Body of pancreas (tissue), 4 donors: ENCODE results near the gene TIMM22. TPM values are rescaled to one million over a fixed set of nuclear protein-coding genes. Genes with fewer than 3 reads are reported as not detected.
A peak's percentile ranks its signal among the peaks of the same experiment; 100 is the strongest.

Source experiments
- ATAC-seq: fragments of 150-250 bp; one replicate; pipeline ENCODE4 v1.9.1; 2016
- DNase-seq, 4 donors: peaks; one replicate each; pipeline ENCODE4 v3.0.0-alpha.2; 2019
- H3K27ac ChIP-seq, 4 donors: fragments of 200-600 bp; sonication (generic); 1 replicate in 3 of 4; 2 replicates in 1 of 4; pipeline versions ENCODE4 v1.5.1 to v1.6.1; 2016 to 2019; ENCODE audit warnings: mild to moderate bottlenecking in 1 of 4, mixed read lengths in 1 of 4, moderate library complexity in 1 of 4
- H3K27me3 ChIP-seq, 2 donors: fragments of 200-600 bp; sonication (generic); one replicate each; pipeline ENCODE4 v1.6.0; 2016; ENCODE audit warnings: mild to moderate bottlenecking in 1 of 2
- H3K36me3 ChIP-seq, 2 donors: fragments of 200-600 bp; sonication (generic); replicated peaks in 1 of 2; 2 replicates each; pipeline ENCODE4 v1.5.1; 2016; ENCODE audit warnings: low read depth in 2 of 2; ENCODE audit not compliant: insufficient read depth in 1 of 2
- H3K4me1 ChIP-seq: fragments of 200-600 bp; sonication (generic); one replicate; pipeline ENCODE4 v1.6.0; 2016
- H3K4me3 ChIP-seq, 2 donors: fragments of 200-600 bp; sonication (generic); 1 replicate in 1 of 2; 2 replicates in 1 of 2; pipeline ENCODE4 v1.5.1; 2016 to 2019
- H3K9me3 ChIP-seq, 3 donors: fragments of 200-600 bp; sonication (generic); 1 replicate in 2 of 3; 2 replicates in 1 of 3; pipeline ENCODE4 v1.5.1; 2016
- POLR2A ChIP-seq, 3 donors: fragments of 450-650 bp; IDR thresholded peaks; one replicate each; pipeline ENCODE4 v1.6.1; 2016; ENCODE audit warnings: antibody characterized with exemption in 3 of 3, mild to moderate bottlenecking in 2 of 3
- WGBS, 2 donors: methylation state at CpG; one replicate each; pipeline ENCODE4 v1.1.5; 2017; 5-methylcytosine and 5-hydroxymethylcytosine counted together
- intact Hi-C: fragments of 100-400 bp; cut with DNase I; formaldehyde crosslinking; loops from one replicate; pipeline ENCODE4 v1.15.1; 2023
- total RNA-seq, 2 donors: library from RNA; depleted of rRNA; stranded (reverse); fragments of >200 nt; gene quantifications; one replicate each; pipeline ENCODE4 v1.1.0, GENCODE V29; 2016
- TF ChIP-seq, protein P1 (sequence below), 7 experiments: fragments of 450-650 bp in 4 of 7; fragments of 200-600 bp in 3 of 7; sonication (generic) in 3 of 7; IDR thresholded peaks; one replicate each; pipeline ENCODE4 v1.5.1; 2016 to 2019; ENCODE audit warnings: antibody characterized with exemption in 7 of 7

TIMM22 gene
- total RNA-seq, 2 donors from 2014 or later = 4.3 to 9.3 TPM

DNA sequence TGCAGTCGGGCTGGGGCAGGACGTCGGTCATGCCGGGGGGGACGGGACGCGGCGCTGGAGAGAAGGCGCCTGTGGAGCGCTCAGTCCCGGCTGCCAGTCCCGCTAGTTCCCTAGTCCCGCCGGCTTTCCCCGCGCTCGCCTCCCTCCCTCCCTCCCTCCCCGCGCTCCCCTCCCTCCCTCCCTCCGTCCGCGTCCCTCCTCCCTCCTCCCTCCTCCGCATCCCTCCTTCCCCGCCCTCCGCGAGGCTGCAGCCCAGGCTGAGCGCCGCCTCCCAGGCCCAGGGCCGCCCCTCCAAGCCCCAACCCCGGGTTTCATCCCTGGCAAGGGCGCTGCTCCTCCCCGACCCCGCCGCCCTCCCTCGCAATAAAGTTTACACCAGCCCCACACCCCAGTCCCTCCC lies 34.8 kb downstream of the TIMM22 start:
- Histone ChIP-seq H3K4me1 (no peaks in the 10 kb centered on the region), H3K9me3 (no peaks in the 10 kb centered on the region), H3K27me3 (no peaks in the 10 kb centered on the region), H3K36me3 (no peaks in the 10 kb centered on the region), H3K27ac (no peak overlapping the region), H3K4me3 (no peak overlapping the region)
- 47% methylated on average over 24 of the region's 35 CpGs; no CpG with 5 or more reads in 1 of the 2 donors for WGBS, 2 donors
- DNase-seq (peak in 2 of 4 donors; percentile 32 to 40), ATAC-seq (peak; percentile 30)
- intact Hi-C loops = no loop called here
- TF ChIP-seq POLR2A (IDR thresholded peaks at IDR 0.05) = no peak
- TF ChIP-seq, protein P1, sequence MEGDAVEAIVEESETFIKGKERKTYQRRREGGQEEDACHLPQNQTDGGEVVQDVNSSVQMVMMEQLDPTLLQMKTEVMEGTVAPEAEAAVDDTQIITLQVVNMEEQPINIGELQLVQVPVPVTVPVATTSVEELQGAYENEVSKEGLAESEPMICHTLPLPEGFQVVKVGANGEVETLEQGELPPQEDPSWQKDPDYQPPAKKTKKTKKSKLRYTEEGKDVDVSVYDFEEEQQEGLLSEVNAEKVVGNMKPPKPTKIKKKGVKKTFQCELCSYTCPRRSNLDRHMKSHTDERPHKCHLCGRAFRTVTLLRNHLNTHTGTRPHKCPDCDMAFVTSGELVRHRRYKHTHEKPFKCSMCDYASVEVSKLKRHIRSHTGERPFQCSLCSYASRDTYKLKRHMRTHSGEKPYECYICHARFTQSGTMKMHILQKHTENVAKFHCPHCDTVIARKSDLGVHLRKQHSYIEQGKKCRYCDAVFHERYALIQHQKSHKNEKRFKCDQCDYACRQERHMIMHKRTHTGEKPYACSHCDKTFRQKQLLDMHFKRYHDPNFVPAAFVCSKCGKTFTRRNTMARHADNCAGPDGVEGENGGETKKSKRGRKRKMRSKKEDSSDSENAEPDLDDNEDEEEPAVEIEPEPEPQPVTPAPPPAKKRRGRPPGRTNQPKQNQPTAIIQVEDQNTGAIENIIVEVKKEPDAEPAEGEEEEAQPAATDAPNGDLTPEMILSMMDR (IDR thresholded peaks at IDR 0.05) = no peak

DNA sequence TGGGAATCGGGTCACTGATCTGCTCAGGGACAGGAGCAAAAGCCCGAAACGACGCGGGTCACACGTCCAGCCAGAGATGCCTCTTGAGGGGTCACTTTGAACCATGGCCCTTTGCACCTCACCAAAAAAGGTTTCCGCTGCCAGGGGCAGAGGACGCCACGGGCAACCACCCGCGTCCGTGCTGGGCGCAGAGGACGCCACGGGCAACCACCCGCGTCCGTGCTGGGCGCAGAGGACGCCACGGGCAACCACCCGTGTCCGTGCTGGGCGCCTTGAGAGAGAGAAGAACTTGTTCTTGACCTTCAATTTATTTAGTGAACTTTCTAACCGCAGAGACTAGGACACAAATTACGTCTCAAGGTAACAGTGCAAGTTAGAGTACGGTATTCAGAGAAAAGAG lies 35.5 kb downstream of the TIMM22 start:
- WGBS, 2 donors = 74 to 82% methylated on average over 16 to 27 of the region's 27 CpGs
- H3K36me3 ChIP-seq = no peaks in the 10 kb centered on the region
- no peak overlapping the region for H3K27ac ChIP-seq
- no peak overlapping the region for H3K4me3 ChIP-seq
- DNase-seq (no peak), ATAC-seq (no peak)
- intact Hi-C loops = no loop called here
- H3K4me1 ChIP-seq = no peaks in the 10 kb centered on the region
- no peaks in the 10 kb centered on the region for H3K27me3 ChIP-seq
- TF ChIP-seq, protein P1 (IDR thresholded peaks at IDR 0.05) = no peak
- no peak for TF ChIP-seq POLR2A (IDR thresholded peaks at IDR 0.05)
- H3K9me3 ChIP-seq = no peaks in the 10 kb centered on the region

DNA sequence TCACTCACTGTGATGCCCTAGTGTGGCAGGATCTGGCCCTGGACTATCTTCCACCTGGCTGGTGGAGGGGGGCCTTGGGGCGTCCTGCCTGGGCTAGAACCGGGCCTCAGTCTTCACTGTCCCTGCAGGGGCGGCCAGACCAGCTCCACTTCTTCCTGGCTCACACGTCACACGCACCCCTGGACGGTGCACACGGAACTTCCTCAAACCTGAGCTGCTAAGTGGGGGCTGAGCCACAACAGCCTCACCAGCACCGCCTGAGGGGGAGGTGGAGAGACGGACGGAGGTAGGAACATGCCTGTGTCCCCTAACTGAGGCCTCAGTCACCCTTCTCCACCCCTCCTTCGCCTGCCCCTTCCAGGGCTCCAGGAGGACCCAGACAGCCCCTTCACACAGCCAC lies 36.6 kb downstream of the TIMM22 start:
- 77 to 89% methylated on average over 7 to 11 of the region's 11 CpGs for WGBS, 2 donors
- DNase-seq = no peak
- H3K36me3 ChIP-seq = no peaks in the 10 kb centered on the region
- no peaks in the 10 kb centered on the region for H3K9me3 ChIP-seq
- no peaks in the 10 kb centered on the region for H3K27me3 ChIP-seq
- no peak overlapping the region for H3K27ac ChIP-seq
- intact Hi-C loops = no loop called here
- ATAC-seq = no peak
- TF ChIP-seq, protein P1 (IDR thresholded peaks at IDR 0.05) = no peak
- H3K4me1 ChIP-seq = no peaks in the 10 kb centered on the region
- no peak overlapping the region for H3K4me3 ChIP-seq

DNA sequence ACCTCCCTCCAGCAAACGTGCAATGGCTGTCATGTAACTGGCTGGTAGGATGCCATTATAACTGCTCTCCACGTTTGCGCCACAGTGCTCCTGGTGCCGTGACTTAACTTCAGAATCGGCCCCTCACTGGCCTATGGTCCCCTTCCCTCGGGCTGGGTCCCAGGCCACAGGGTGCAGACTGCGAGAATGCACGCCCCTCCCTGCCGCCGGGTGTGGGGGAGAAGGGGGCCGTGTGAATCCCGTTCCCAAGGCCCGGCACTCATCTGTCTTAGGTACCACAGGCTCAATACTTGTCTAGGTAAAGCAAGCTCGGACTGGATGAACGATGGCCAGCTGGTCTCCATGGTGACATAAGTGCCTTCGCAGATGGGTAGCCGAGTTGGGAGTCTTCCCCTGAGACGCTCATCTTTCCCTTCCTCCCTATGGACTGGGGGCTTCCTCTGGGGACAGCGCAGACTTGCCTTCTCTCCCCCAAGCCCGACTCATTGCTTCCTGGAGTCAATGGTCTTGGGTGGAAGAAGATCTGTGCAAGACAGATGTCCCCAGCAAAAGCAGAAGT lies 37.8 kb downstream of the TIMM22 start:
- no peaks in the 10 kb centered on the region for H3K9me3 ChIP-seq
- TF ChIP-seq POLR2A (IDR thresholded peaks at IDR 0.05) = no peak
- TF ChIP-seq, protein P1 (IDR thresholded peaks at IDR 0.05) = no peak
- 70 to 71% methylated on average over 16 to 19 of the region's 20 CpGs for WGBS, 2 donors
- no peak overlapping the region for H3K4me3 ChIP-seq
- H3K27ac ChIP-seq = no peak overlapping the region
- H3K36me3 ChIP-seq = no peaks in the 10 kb centered on the region
- ATAC-seq = no peak
- no peaks in the 10 kb centered on the region for H3K27me3 ChIP-seq
- H3K4me1 ChIP-seq = peaks cover 7% of the 10 kb centered on the region
- intact Hi-C loops = no loop called here
- DNase-seq = no peak

DNA sequence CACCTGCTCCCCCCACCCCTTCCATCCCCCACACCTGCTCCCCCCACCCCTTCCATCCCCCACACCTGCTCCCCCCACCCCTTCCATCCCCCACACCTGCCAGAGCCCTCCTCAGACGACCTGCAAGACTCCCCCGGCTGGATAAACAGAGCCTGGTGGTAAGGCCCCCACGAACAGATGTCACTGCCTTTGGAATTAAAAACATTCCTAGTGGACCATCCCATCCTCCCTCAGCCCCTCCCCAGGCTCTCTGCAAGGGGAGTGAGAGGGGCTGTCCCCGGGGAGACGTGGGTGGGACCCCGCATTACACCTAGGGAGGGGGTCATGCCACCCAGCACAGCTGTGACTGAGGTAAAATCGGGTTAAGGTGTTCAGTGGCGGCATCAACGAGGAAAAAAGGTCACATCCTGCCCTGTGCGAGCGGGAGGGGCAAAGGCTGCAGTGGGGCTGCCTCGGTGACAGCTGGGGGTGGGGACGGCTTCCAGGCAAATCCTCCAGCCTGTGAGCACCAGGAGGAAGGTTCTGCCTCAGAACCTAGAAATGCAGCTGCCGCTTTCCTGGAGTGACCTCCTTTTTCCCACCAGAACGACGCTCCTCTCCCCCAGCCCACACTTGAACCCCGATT lies 38.7 kb downstream of the TIMM22 start:
- H3K4me3 ChIP-seq = no peak overlapping the region
- H3K27ac ChIP-seq = no peak overlapping the region
- no peak for ATAC-seq
- DNase-seq = no peak
- H3K27me3 ChIP-seq = no peaks in the 10 kb centered on the region
- H3K36me3 ChIP-seq = no peaks in the 10 kb centered on the region
- peaks cover 10% of the 10 kb centered on the region for H3K4me1 ChIP-seq
- H3K9me3 ChIP-seq = no peaks in the 10 kb centered on the region
- no peak for TF ChIP-seq POLR2A (IDR thresholded peaks at IDR 0.05)
- TF ChIP-seq, protein P1 (IDR thresholded peaks at IDR 0.05) = no peak
- intact Hi-C loops = no loop called here
- 35 to 49% methylated on average over 5 to 14 of the region's 17 CpGs for WGBS, 2 donors
